ENCODE measurements around the gene POU2AF2.

GRCh38 chr11:111312076-111312475, 66.6 kb downstream of the POU2AF2 start:
- TF ChIP-seq CTCF (IDR thresholded peaks at IDR 0.05; ENCODE audit: insufficient read depth, low read depth, low read length), result no peak
- no peak for TF ChIP-seq EZH2 (IDR thresholded peaks at IDR 0.05; ENCODE audit: insufficient read depth, low read length)

Measured in astrocyte (in vitro differentiated cells and primary cell).